Astrocyte of the cerebellum (primary cell): ENCODE data around the gene ACTRT2.

Source experiments
- DNase-seq: peaks from one replicate; pipeline ENCODE4 v3.0.0-alpha.2; 2011; ENCODE audit warnings: low read depth
- H3K4me3 ChIP-seq: 2 replicates; pipeline ENCODE4 v1.5.1; 2011; ENCODE audit warnings: mild to moderate bottlenecking, low read depth, low read length, moderate library complexity
- CTCF ChIP-seq: IDR thresholded peaks from 2 replicates; pipeline ENCODE4 v1.5.1; 2012; ENCODE audit warnings: low read length, low read depth, moderate library complexity, mild to moderate bottlenecking; ENCODE audit errors: missing control alignments
- in situ Hi-C: cut with HindIII; loops from 2 replicates; pipeline ENCODE4 v1.10.0; 2017; ENCODE audit warnings: low sequenced_read_pairs

Gene ACTRT2

GRCh38 chr1:3058263-3059030 is 37.2 kb downstream of the ACTRT2 start:
- no peak overlapping the region for H3K4me3 ChIP-seq
- TF ChIP-seq CTCF = no peak
- no peak for DNase-seq
- in situ Hi-C loops = no loop called here

GRCh38 chr1:3060127-3060526 is 38.9 kb downstream of the ACTRT2 start:
- no peak overlapping the region for H3K4me3 ChIP-seq
- TF ChIP-seq CTCF = no peak
- DNase-seq = no peak
- in situ Hi-C loops = no loop called here

- TF ChIP-seq CTCF = no peak
- in situ Hi-C loops = no loop called here
- no peak for DNase-seq
- no peak overlapping the region for H3K4me3 ChIP-seq
These were observed 39.6 kb downstream of the ACTRT2 start for GRCh38 chr1:3060601-3061551.

GRCh38 chr1:3061566-3061965 is 40.3 kb downstream of the ACTRT2 start:
- no peak for DNase-seq
- in situ Hi-C loops = no loop called here
- no peak for TF ChIP-seq CTCF

GRCh38 chr1:3061981-3062615 is 40.8 kb downstream of the ACTRT2 start:
- in situ Hi-C loops = no loop called here
- no peak for TF ChIP-seq CTCF
- no peak overlapping the region for H3K4me3 ChIP-seq
- no peak for DNase-seq

More at GRCh38 chr1:3061566-3061965, 40.3 kb downstream of the ACTRT2 start:
- H3K4me3 ChIP-seq = no peak overlapping the region

- no peak for DNase-seq
- in situ Hi-C loops = no loop called here
- no peak for TF ChIP-seq CTCF
- no peak overlapping the region for H3K4me3 ChIP-seq
These were observed 41.5 kb downstream of the ACTRT2 start for GRCh38 chr1:3062616-3063378.
